Measurements from ENCODE around the gene SBF2.
A peak's percentile ranks its signal among the peaks of the same experiment; 100 is the strongest.

Gene SBF2

DNA sequence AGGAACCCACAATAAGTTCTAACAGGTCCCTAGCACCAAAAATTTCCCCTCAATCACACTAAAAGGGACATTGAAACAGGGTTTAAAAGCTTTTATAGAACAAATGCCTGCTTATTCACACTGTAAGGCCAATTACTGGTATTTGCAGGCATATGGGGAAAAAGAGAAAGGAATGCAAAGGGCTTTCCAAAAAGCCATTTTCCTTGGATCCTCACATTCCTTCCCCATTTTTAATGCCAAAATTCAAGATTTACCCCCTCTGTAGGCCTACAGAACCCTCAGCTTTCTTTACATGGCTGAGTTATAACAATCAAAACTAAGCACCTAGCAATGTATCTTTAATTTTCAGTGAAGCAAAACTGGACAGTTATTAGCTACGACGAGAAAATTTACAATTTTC is 102.0 kb downstream of the SBF2 start:
- H2BK12ac ChIP-seq (ENCODE audit: low read length in 2 of 2), result no peak overlapping the region

GRCh38 chr11:10181811-10182210 is 112.2 kb downstream of the SBF2 start:
- WGBS, result 97% methylated on average over 3 of the region's 3 CpGs
- Histone ChIP-seq H3K9ac (ENCODE audit: low read length) (peak overlapping the region; percentile 84), H3K4me3 (ENCODE audit: insufficient read depth in 1 of 2, low read depth in 1 of 2, low read length in 2 of 2) (no peak overlapping the region), H2BK15ac (ENCODE audit: low read depth, poor library complexity, severe bottlenecking) (no peak overlapping the region), H3K4me1 (ENCODE audit: control insufficient read depth, insufficient read depth, low read depth, low read length) (no peaks in the 10 kb centered on the region), H2BK12ac (ENCODE audit: low read length in 2 of 2) (no peak overlapping the region), H3K18ac (ENCODE audit: low read depth in 1 of 2, low read length in 2 of 2) (no peak overlapping the region), H3K27me3 (ENCODE audit: control insufficient read depth in 1 of 2, insufficient read depth in 1 of 2, low read length in 2 of 2) (no peaks in the 10 kb centered on the region), H3K36me3 (ENCODE audit: control insufficient read depth in 1 of 2, insufficient read depth in 2 of 2, low read depth in 1 of 2, low read length in 2 of 2) (peaks cover 0 to 7% of the 10 kb centered on the region in 2 experiments), H3K9me3 (ENCODE audit: control insufficient read depth, low read length) (no peaks in the 10 kb centered on the region), H3K14ac (ENCODE audit: low read length in 2 of 2) (no peak overlapping the region), H4K8ac (ENCODE audit: low read length) (no peak overlapping the region), H3K4me2 (ENCODE audit: low read length, poor library complexity, severe bottlenecking) (no peak overlapping the region), H2AK5ac (ENCODE audit: low read length, severe bottlenecking) (no peak overlapping the region), H2BK120ac (ENCODE audit: low read depth, low read length) (no peak overlapping the region), H4K91ac (ENCODE audit: low read length) (no peak overlapping the region), H2AFZ (ENCODE audit: low read depth, low read length) (no peak overlapping the region), H3K27ac (ENCODE audit: low read length, poor library complexity, severe bottlenecking) (no peak overlapping the region), H3K4ac (ENCODE audit: low read depth in 1 of 2, low read length in 2 of 2) (no peak overlapping the region), H2BK5ac (ENCODE audit: low read depth, low read length, poor library complexity, severe bottlenecking) (no peak overlapping the region), H3K23ac (ENCODE audit: low read length in 2 of 2) (no peak overlapping the region), H3K79me1 (replicated peaks; ENCODE audit: low read length, poor library complexity, severe bottlenecking) (peaks cover 4% of the 10 kb centered on the region)
- DNase-seq, result peak; percentile 61

More for the DNA sequence above, 102.0 kb downstream of the SBF2 start:
- H3K14ac ChIP-seq (ENCODE audit: low read length in 2 of 2), result no peak overlapping the region
- H3K18ac ChIP-seq (ENCODE audit: low read depth in 1 of 2, low read length in 2 of 2), result no peak overlapping the region
- no peak overlapping the region for H3K23ac ChIP-seq (ENCODE audit: low read length in 2 of 2)
- no peak overlapping the region for H2BK120ac ChIP-seq (ENCODE audit: low read depth, low read length)
- no peak overlapping the region for H4K8ac ChIP-seq (ENCODE audit: low read length)
- no peak overlapping the region for H3K9ac ChIP-seq (ENCODE audit: low read length)
- no peak overlapping the region for H3K27ac ChIP-seq (ENCODE audit: low read length, poor library complexity, severe bottlenecking)
- H2BK5ac ChIP-seq (ENCODE audit: low read depth, low read length, poor library complexity, severe bottlenecking), result no peak overlapping the region
- DNase-seq, result no peak
- no CpG with 5 or more reads among the region's 2 CpGs for WGBS
- H2AFZ ChIP-seq (ENCODE audit: low read depth, low read length), result no peak overlapping the region
- no peaks in the 10 kb centered on the region for H3K4me1 ChIP-seq (ENCODE audit: control insufficient read depth, insufficient read depth, low read depth, low read length)
- peaks cover 17% of the 10 kb centered on the region for H3K79me1 ChIP-seq (replicated peaks; ENCODE audit: low read length, poor library complexity, severe bottlenecking)
- no peak overlapping the region for H2AK5ac ChIP-seq (ENCODE audit: low read length, severe bottlenecking)
- H2BK15ac ChIP-seq (ENCODE audit: low read depth, poor library complexity, severe bottlenecking), result no peak overlapping the region
- no peaks in the 10 kb centered on the region for H3K27me3 ChIP-seq (ENCODE audit: control insufficient read depth in 1 of 2, insufficient read depth in 1 of 2, low read length in 2 of 2)
- no peak overlapping the region for H3K4me2 ChIP-seq (ENCODE audit: low read length, poor library complexity, severe bottlenecking)
- H3K4ac ChIP-seq (ENCODE audit: low read depth in 1 of 2, low read length in 2 of 2), result no peak overlapping the region
- no peak overlapping the region for H3K4me3 ChIP-seq (ENCODE audit: insufficient read depth in 1 of 2, low read depth in 1 of 2, low read length in 2 of 2)
- no peak overlapping the region for H4K91ac ChIP-seq (ENCODE audit: low read length)
- peaks cover 0 to 29% of the 10 kb centered on the region in 2 experiments for H3K36me3 ChIP-seq (ENCODE audit: control insufficient read depth in 1 of 2, insufficient read depth in 2 of 2, low read depth in 1 of 2, low read length in 2 of 2)
- no peaks in the 10 kb centered on the region for H3K9me3 ChIP-seq (ENCODE audit: control insufficient read depth, low read length)

GRCh38 chr11:10164621-10165020 is 129.4 kb downstream of the SBF2 start:
- no peak overlapping the region for H4K8ac ChIP-seq (ENCODE audit: low read length)
- H3K27me3 ChIP-seq (ENCODE audit: control insufficient read depth in 1 of 2, insufficient read depth in 1 of 2, low read length in 2 of 2), result no peaks in the 10 kb centered on the region
- no peak overlapping the region for H3K14ac ChIP-seq (ENCODE audit: low read length in 2 of 2)
- no peak overlapping the region for H3K27ac ChIP-seq (ENCODE audit: low read length, poor library complexity, severe bottlenecking)
- H3K4ac ChIP-seq (ENCODE audit: low read depth in 1 of 2, low read length in 2 of 2), result no peak overlapping the region
- H2AFZ ChIP-seq (ENCODE audit: low read depth, low read length), result no peak overlapping the region
- H3K23ac ChIP-seq (ENCODE audit: low read length in 2 of 2), result no peak overlapping the region
- H2BK120ac ChIP-seq (ENCODE audit: low read depth, low read length), result no peak overlapping the region
- peak; percentile 14 for DNase-seq
- no peaks in the 10 kb centered on the region for H3K4me1 ChIP-seq (ENCODE audit: control insufficient read depth, insufficient read depth, low read depth, low read length)
- H3K18ac ChIP-seq (ENCODE audit: low read depth in 1 of 2, low read length in 2 of 2), result no peak overlapping the region
- H2BK15ac ChIP-seq (ENCODE audit: low read depth, poor library complexity, severe bottlenecking), result no peak overlapping the region
- H3K4me3 ChIP-seq (ENCODE audit: insufficient read depth in 1 of 2, low read depth in 1 of 2, low read length in 2 of 2), result no peak overlapping the region
- no peaks in the 10 kb centered on the region for H3K9me3 ChIP-seq (ENCODE audit: control insufficient read depth, low read length)
- H2AK5ac ChIP-seq (ENCODE audit: low read length, severe bottlenecking), result no peak overlapping the region
- peaks cover 16% of the 10 kb centered on the region for H3K79me1 ChIP-seq (replicated peaks; ENCODE audit: low read length, poor library complexity, severe bottlenecking)
- no peak overlapping the region for H2BK12ac ChIP-seq (ENCODE audit: low read length in 2 of 2)
- no peak overlapping the region for H2BK5ac ChIP-seq (ENCODE audit: low read depth, low read length, poor library complexity, severe bottlenecking)
- no peaks in the 10 kb centered on the region for H3K36me3 ChIP-seq (ENCODE audit: control insufficient read depth in 1 of 2, insufficient read depth in 2 of 2, low read depth in 1 of 2, low read length in 2 of 2)
- no peak overlapping the region for H3K9ac ChIP-seq (ENCODE audit: low read length)
- no peak overlapping the region for H4K91ac ChIP-seq (ENCODE audit: low read length)
- no peak overlapping the region for H3K4me2 ChIP-seq (ENCODE audit: low read length, poor library complexity, severe bottlenecking)

DNA sequence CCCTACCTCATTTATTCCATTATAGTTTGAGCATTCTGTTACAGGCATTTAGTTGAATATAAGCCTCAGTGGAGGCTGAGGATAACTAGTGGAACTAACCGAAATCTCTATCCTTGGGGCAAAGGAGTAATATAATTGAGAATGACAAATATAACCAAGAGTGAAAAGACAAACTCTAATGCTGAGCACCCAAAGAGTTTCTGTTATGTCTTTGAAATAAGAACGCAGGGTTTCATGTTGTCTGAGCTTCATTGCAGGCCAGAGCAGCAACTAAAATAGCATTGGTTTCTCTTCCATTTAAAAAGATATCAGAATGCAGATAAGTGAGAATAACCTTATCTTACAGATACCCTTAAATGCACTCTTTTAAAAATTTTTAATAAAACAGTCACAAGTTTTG is 131.8 kb downstream of the SBF2 start:
- no peak overlapping the region for H3K4me3 ChIP-seq (ENCODE audit: insufficient read depth in 1 of 2, low read depth in 1 of 2, low read length in 2 of 2)
- H3K18ac ChIP-seq (ENCODE audit: low read depth in 1 of 2, low read length in 2 of 2), result no peak overlapping the region
- no peak overlapping the region for H2AK5ac ChIP-seq (ENCODE audit: low read length, severe bottlenecking)
- H3K23ac ChIP-seq (ENCODE audit: low read length in 2 of 2), result no peak overlapping the region
- H3K79me1 ChIP-seq (replicated peaks; ENCODE audit: low read length, poor library complexity, severe bottlenecking), result peaks cover 18% of the 10 kb centered on the region
- H4K8ac ChIP-seq (ENCODE audit: low read length), result no peak overlapping the region
- H2BK120ac ChIP-seq (ENCODE audit: low read depth, low read length), result no peak overlapping the region
- WGBS, result 96% methylated on average over 2 of the region's 2 CpGs
- no peaks in the 10 kb centered on the region for H3K27me3 ChIP-seq (ENCODE audit: control insufficient read depth in 1 of 2, insufficient read depth in 1 of 2, low read length in 2 of 2)
- H2BK12ac ChIP-seq (ENCODE audit: low read length in 2 of 2), result no peak overlapping the region
- H3K27ac ChIP-seq (ENCODE audit: low read length, poor library complexity, severe bottlenecking), result no peak overlapping the region
- no peak for DNase-seq
- peaks cover 9% of the 10 kb centered on the region for H3K9me3 ChIP-seq (ENCODE audit: control insufficient read depth, low read length)
- no peak overlapping the region for H2AFZ ChIP-seq (ENCODE audit: low read depth, low read length)
- no peaks in the 10 kb centered on the region for H3K36me3 ChIP-seq (ENCODE audit: control insufficient read depth in 1 of 2, insufficient read depth in 2 of 2, low read depth in 1 of 2, low read length in 2 of 2)
- no peak overlapping the region for H3K9ac ChIP-seq (ENCODE audit: low read length)
- H3K4ac ChIP-seq (ENCODE audit: low read depth in 1 of 2, low read length in 2 of 2), result no peak overlapping the region
- no peak overlapping the region for H4K91ac ChIP-seq (ENCODE audit: low read length)
- H2BK5ac ChIP-seq (ENCODE audit: low read depth, low read length, poor library complexity, severe bottlenecking), result no peak overlapping the region
- no peak overlapping the region for H3K14ac ChIP-seq (ENCODE audit: low read length in 2 of 2)
- no peak overlapping the region for H3K4me2 ChIP-seq (ENCODE audit: low read length, poor library complexity, severe bottlenecking)
- H2BK15ac ChIP-seq (ENCODE audit: low read depth, poor library complexity, severe bottlenecking), result no peak overlapping the region
- no peaks in the 10 kb centered on the region for H3K4me1 ChIP-seq (ENCODE audit: control insufficient read depth, insufficient read depth, low read depth, low read length)

Measured in mesenchymal stem cell (in vitro differentiated cells and primary cell).